GM15510 (cell line): ENCODE data around the gene COMMD1.

Experiments
- POLR2A ChIP-seq: IDR thresholded peaks from 3 replicates; pipeline ENCODE4 v1.6.1; 2011; ENCODE audit warnings: borderline replicate concordance; ENCODE audit not compliant: insufficient read length; ENCODE audit errors: extremely low read depth

The COMMD1 gene

GRCh38 chr2:62118160-62118559 is 212.7 kb downstream of the COMMD1 start:
- no peak for TF ChIP-seq POLR2A

- no peak for TF ChIP-seq POLR2A
Observed at GRCh38 chr2:62119311-62119974, 214.0 kb downstream of the COMMD1 start.

GRCh38 chr2:62133320-62133823 is 227.9 kb downstream of the COMMD1 start:
- no peak for TF ChIP-seq POLR2A

GRCh38 chr2:62136956-62137830 is 231.7 kb downstream of the COMMD1 start:
- no peak for TF ChIP-seq POLR2A

- no peak for TF ChIP-seq POLR2A
Observed at GRCh38 chr2:62140426-62141141, 235.1 kb downstream of the COMMD1 start.

GRCh38 chr2:62141142-62141740 is 235.8 kb downstream of the COMMD1 start:
- TF ChIP-seq POLR2A = no peak

- no peak for TF ChIP-seq POLR2A
Observed at GRCh38 chr2:62142054-62142453, 236.6 kb downstream of the COMMD1 start.

GRCh38 chr2:62143696-62144095 is 238.2 kb downstream of the COMMD1 start:
- no peak for TF ChIP-seq POLR2A

- TF ChIP-seq POLR2A = no peak
Observed at GRCh38 chr2:62144689-62145477, 239.4 kb downstream of the COMMD1 start.

GRCh38 chr2:62145478-62146100 is 240.1 kb downstream of the COMMD1 start:
- TF ChIP-seq POLR2A = no peak

GRCh38 chr2:62147610-62148301 is 242.3 kb downstream of the COMMD1 start:
- no peak for TF ChIP-seq POLR2A

GRCh38 chr2:62149708-62150107 is 244.2 kb downstream of the COMMD1 start:
- no peak for TF ChIP-seq POLR2A
